ENCODE measurements around the gene CALCR.
"Not testable (repeated sequence)": the region's sequence is repeated elsewhere in the genome, so short reads cannot be mapped to it uniquely, and the experiment has no call there.

The CALCR gene

GRCh38 chr7:93574646-93575554 is at the start of gene CALCR:
Gene CALCR, minus strand, starts transcription at chr7:93574724. Its CDS starts 87,743 bp downstream, at chr7:93486981.
- DNase-seq (ENCODE audit: low spot score): no peak

- no peak for DNase-seq (ENCODE audit: low spot score)
These were observed 49.3 kb upstream of the CALCR start for GRCh38 chr7:93623816-93624215.

- peak; percentile 4 for DNase-seq (ENCODE audit: low spot score)
These were observed 47.8 kb upstream of the CALCR start for GRCh38 chr7:93622036-93623033.

- DNase-seq (ENCODE audit: low spot score): no peak
These were observed 46.3 kb upstream of the CALCR start for GRCh38 chr7:93620864-93621263.

GRCh38 chr7:93620057-93620456 is 45.5 kb upstream of the CALCR start:
- no peak for DNase-seq (ENCODE audit: low spot score)

- no peak for DNase-seq (ENCODE audit: low spot score)
These were observed 26.8 kb upstream of the CALCR start for GRCh38 chr7:93601363-93601762.

- DNase-seq (ENCODE audit: low spot score): no peak
These were observed 19.7 kb upstream of the CALCR start for GRCh38 chr7:93594250-93594649.

GRCh38 chr7:93592588-93593266 is 18.2 kb upstream of the CALCR start:
- no peak for DNase-seq (ENCODE audit: low spot score)

GRCh38 chr7:93591224-93592050 is 16.9 kb upstream of the CALCR start:
- not testable (repeated sequence) for DNase-seq (ENCODE audit: low spot score)

GRCh38 chr7:93586479-93586865 is 11.9 kb upstream of the CALCR start:
- DNase-seq (ENCODE audit: low spot score): not testable (repeated sequence)

GRCh38 chr7:93585694-93586478 is 11.4 kb upstream of the CALCR start:
- DNase-seq (ENCODE audit: low spot score): not testable (repeated sequence)

- DNase-seq (ENCODE audit: low spot score): no peak
These were observed 4.9 kb upstream of the CALCR start for GRCh38 chr7:93579431-93579830.

- no peak for DNase-seq (ENCODE audit: low spot score)
These were observed 4.2 kb upstream of the CALCR start for GRCh38 chr7:93578762-93579161.

- DNase-seq (ENCODE audit: low spot score): no peak
These were observed 1.3 kb upstream of the CALCR start for GRCh38 chr7:93575555-93576399.

GRCh38 chr7:93574269-93574645 is 267 bp downstream of the CALCR start:
- DNase-seq (ENCODE audit: low spot score): no peak

- no peak for DNase-seq (ENCODE audit: low spot score)
These were observed 5.3 kb downstream of the CALCR start for GRCh38 chr7:93569189-93569588.

- DNase-seq (ENCODE audit: low spot score): no peak
These were observed 7.6 kb downstream of the CALCR start for GRCh38 chr7:93566876-93567275.

GRCh38 chr7:93563584-93563983 is 10.9 kb downstream of the CALCR start:
- DNase-seq (ENCODE audit: low spot score): no peak

- no peak for DNase-seq (ENCODE audit: low spot score)
These were observed 11.6 kb downstream of the CALCR start for GRCh38 chr7:93562936-93563335.

Measured in Ammon's horn (tissue), 1 donor.